T follicular helper cell (primary cell): ENCODE data around the gene TOP1.
"Not testable (repeated sequence)": the region's sequence is repeated elsewhere in the genome, so short reads cannot be mapped to it uniquely, and the experiment has no call there.

Source experiments
- DNase-seq: peaks from one replicate; pipeline ENCODE4 v3.0.0-alpha.2; 2020; ENCODE audit warnings: low read depth

The TOP1 gene

GRCh38 chr20:41132388-41132775, 103.8 kb downstream of the TOP1 start:
- DNase-seq: not testable (repeated sequence)

GRCh38 chr20:41133709-41134361, 105.2 kb downstream of the TOP1 start:
- peak; percentile 62 for DNase-seq

DNA sequence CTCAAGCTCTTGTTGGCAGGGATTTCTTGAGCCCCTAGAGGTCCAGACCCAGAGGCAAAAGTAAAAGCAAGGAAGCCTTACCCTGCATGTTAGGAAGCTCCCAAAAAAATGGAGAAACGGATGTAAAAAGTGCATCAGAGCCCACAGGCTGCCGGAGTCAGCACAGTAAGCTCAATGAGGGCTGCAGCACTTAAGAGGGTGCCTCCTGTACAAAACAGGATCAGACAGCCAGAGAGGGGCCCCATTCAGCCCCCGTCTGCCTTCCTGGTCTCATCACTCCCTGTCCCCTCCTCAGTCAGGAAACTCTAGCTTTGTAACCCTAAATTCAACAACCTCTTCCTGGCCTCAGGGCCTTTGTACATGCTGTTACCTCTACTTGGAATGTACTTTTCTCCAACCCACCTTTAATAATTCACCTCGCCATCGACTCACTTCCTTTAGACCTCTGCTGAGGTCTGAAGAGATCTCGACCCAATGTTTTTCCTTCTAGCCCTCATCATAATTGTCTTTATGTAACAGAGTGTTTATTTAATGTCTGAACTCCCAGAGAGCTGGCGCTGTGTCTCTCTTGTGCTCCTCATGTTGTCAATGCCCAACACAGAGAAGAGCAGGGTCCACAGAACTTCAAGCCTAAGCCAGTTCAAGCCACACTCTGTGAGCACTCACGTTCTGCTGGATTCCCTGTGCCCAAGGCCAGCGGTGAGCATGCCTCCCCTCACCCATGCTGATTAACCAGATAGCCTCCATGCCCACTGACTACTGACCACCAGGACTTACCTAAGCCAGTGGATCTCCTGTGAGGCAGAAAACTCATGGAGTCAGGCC, 106.0 kb downstream of the TOP1 start:
- no peak for DNase-seq

DNA sequence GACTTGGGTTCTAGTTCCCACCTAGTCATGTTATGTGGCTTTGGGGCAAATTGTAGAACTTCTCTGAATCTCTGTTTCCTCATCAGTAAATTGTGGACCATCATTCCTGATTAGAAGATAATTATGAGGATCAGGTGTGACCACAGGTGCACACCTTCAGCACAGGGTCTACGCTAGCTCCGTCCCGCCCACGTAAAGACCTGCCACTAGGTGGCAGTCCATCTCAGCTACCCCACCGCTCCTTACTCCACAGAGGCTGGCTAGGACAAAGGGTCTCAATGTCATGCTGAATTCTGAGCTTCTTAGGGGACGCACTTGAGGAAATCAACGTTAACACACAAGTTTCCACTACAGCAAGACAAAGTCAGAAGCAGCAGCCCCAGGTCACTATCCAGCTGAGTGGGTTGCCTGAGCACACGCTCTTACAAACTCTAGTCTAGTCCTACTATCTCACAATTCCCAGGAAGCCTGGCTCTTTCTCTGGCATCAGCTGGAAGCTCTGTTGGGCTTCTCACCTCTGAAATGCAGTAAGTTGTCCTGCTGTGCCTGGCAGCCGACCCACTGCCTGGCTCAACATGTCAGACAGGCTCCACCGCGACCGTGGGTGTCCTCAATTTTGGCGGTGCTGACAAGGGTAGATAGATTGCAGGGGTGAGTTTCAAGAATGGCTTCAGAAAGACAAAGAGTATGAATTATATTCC, 106.7 kb downstream of the TOP1 start:
- DNase-seq: no peak

DNA sequence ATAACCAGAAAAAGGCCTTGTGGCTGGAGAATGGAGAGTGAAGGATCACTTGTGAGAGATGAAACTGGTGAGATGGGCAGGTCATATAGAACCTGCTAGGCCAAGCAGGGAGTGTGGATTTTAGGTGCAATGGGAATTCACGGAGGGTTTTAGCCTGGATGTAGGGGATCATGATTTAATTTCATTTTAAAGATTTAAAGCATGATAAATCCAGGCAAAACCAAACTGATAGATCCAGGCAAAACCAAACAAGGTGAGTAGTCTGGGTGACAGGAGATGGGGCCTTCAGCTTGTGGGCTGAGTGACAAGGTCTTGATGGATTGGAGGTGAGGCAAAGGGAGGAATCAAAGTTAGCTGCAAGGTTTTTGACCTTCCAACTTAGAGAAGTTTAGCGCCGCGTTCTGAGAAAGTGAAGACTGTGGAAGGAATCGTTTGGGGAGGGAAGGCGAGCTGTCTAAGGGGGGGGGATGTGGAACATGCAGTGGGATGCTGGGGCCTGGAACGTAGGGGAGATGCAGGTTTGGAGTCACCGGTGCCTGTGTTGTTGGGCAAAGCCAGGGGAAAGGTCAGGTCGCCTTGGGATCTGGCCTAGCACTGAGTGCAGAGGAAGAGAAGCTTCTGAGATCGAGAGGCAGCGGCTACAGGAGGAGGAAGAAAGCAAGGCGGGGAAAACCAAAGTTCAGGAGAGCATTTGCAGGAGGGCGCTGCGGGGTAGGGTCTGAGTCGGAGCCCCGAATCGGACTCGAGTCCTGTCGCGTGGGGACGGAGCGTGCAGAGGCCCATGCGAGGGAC, 107.5 kb downstream of the TOP1 start:
- no peak for DNase-seq

- DNase-seq: peak; percentile 74
Measured at GRCh38 chr20:41136680-41137613, 108.3 kb downstream of the TOP1 start, which contains the start of gene PLCG1. PLCG1 (plus strand) TSS chr20:41137543; CDS start chr20:41137642, 99 bp downstream.

DNA sequence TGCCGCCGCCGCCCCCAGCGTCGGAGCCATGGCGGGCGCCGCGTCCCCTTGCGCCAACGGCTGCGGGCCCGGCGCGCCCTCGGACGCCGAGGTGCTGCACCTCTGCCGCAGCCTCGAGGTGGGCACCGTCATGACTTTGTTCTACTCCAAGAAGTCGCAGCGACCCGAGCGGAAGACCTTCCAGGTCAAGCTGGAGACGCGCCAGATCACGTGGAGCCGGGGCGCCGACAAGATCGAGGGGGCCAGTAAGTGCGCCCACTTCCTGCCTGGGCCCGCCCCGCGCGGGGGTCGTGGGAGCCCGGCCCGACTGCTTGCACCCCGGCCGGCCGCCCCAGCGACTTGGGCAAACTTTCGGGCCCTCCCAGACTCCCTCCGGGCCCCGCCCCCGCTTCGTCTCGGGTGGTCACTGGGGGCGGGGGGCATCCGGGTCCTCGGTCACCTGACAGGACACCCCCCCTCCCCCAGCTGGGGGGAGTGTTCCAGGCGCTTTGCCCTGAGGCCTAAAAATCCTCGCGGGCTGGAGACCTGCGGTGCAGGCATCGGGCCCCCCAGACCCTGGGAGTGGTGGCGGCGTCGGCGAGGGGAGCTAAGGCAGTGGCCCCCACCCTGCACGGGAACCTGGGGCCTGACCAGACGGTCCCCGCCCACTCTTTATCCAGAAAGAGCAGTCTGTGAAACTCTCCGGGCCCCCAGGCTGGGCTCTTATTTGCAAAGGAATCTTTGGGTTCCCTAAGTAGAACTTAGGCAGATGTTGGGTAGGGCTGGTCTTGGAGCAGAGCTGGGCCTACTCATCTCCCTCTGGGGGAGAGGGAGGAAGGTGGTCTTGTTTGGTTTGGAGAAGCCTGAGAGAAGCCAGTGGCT, 109.2 kb downstream of the TOP1 start:
- peak; percentile 41 for DNase-seq

- DNase-seq: no peak
Measured at GRCh38 chr20:41138475-41139226, 110.0 kb downstream of the TOP1 start.

DNA sequence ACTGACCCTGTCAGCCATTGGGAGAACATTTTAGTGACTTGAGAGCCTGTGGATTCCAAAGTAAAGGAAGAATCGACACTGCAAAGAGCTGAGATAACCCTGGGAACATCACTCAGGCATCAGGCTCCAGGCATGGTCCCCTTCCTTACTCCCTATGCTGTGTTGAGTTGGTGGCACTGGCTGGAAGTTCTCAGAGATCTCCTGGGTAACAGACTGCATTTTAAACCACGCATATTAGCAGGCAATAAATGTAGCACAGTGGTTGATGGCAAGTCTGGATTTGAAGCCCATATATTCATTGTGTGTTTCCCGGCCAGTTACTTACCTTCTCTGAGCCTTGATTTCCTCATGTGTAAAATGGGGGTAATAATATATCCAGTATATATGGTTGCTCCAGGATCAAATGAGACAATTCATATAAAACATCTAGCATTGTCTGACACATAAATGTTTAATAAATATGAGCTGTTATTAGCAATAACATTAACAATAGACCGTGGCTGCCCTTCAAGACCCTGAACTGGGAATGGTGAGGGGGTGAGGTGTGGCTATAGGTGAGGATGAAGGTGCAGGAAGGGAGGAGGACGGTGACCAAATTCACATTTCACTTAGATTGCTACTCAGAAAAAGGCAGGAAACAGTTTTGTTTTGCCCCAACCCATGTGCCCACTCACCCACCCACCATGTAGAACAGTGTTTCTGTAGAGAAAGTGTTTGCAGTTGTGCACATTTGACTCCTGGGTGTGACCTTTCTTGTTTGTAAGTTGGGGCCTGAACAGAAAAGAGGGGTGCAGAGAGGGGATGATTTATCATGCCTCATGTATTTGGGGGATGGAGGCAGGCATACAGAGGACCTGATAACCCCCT, 110.8 kb downstream of the TOP1 start:
- no peak for DNase-seq

GRCh38 chr20:41140226-41141133, 111.9 kb downstream of the TOP1 start:
- no peak for DNase-seq

GRCh38 chr20:41141153-41141815, 112.7 kb downstream of the TOP1 start:
- no peak for DNase-seq

DNA sequence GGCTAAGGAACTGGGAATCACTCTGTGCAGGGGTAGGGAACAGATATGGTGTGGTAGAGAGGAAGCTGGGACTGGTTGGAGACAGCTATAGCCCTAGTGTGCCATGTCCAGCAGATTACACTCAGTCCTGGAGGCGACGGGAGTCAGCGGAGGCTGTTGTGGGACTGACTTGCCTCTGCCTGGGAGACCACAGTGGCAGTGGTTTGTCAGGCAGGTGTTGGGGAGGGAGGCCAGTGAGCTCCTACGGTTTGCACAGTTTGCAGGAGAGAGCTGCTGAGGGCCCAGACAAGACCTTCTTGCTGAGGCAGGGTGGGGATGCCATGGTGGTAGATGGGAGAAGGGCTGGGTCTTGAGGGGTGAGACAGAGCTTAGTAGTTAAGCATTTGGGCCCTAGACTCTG, 113.6 kb downstream of the TOP1 start:
- DNase-seq: no peak

- no peak for DNase-seq
Measured at GRCh38 chr20:41142919-41143318, 114.3 kb downstream of the TOP1 start.

GRCh38 chr20:41143354-41143753, 114.7 kb downstream of the TOP1 start:
- no peak for DNase-seq

DNA sequence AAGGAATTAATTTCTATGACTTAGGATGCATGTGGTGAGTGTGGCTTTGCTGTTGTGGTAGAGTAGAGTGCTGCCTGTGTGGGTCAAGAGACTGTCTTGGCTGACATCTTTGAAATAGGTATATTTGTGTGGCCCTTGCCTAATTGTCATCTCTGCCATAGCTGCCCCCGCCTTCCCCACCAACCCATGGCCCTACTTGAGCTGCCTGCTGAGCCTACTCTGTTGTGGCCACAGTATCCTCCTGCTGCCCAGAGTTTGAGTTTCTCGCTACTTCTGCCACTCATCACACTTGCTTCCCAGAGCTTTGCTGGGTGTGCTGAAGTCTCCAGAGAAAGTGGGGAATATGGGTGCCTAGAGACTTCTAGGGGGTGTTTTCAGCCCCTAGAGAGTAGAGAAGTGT, 116.7 kb downstream of the TOP1 start:
- DNase-seq: no peak

- no peak for DNase-seq
Measured at GRCh38 chr20:41145821-41146620, 117.4 kb downstream of the TOP1 start.
